Astrocyte of the cerebellum (primary cell): ENCODE data around the gene HPS1.

Experiments used
- DNase-seq: peaks from one replicate; pipeline ENCODE4 v3.0.0-alpha.2; 2011; ENCODE audit warnings: low read depth
- H3K4me3 ChIP-seq: 2 replicates; pipeline ENCODE4 v1.5.1; 2011; ENCODE audit warnings: mild to moderate bottlenecking, low read depth, low read length, moderate library complexity
- CTCF ChIP-seq: IDR thresholded peaks from 2 replicates; pipeline ENCODE4 v1.5.1; 2012; ENCODE audit warnings: low read length, low read depth, moderate library complexity, mild to moderate bottlenecking; ENCODE audit errors: missing control alignments
- in situ Hi-C: cut with HindIII; loops from 2 replicates; pipeline ENCODE4 v1.10.0; 2017; ENCODE audit warnings: low sequenced_read_pairs

HPS1 gene

GRCh38 chr10:98466861-98467505, 20.2 kb upstream of the HPS1 start:
- no peak for DNase-seq
- no peak overlapping the region for H3K4me3 ChIP-seq
- in situ Hi-C loops, result loop anchor here (25.0 kb wide), 3 partner anchors 230 to 1245 kb away; partner anchors contain the start of gene HPSE2
- TF ChIP-seq CTCF, result no peak

GRCh38 chr10:98465866-98466265, 19.1 kb upstream of the HPS1 start:
- DNase-seq, result no peak
- in situ Hi-C loops, result loop anchor here (25.0 kb wide), 3 partner anchors 229 to 1246 kb away; partner anchors contain the start of gene HPSE2
- TF ChIP-seq CTCF, result no peak
- H3K4me3 ChIP-seq, result no peak overlapping the region

- in situ Hi-C loops, result loop anchor here (25.0 kb wide), 3 partner anchors 227 to 1248 kb away; partner anchors contain the start of gene HPSE2
- no peak overlapping the region for H3K4me3 ChIP-seq
- no peak for TF ChIP-seq CTCF
- DNase-seq, result no peak
These were observed 17.4 kb upstream of the HPS1 start for GRCh38 chr10:98463976-98464754.

- in situ Hi-C loops, result loop anchor here (25.0 kb wide), 3 partner anchors 226 to 1249 kb away; partner anchors contain the start of gene HPSE2
- H3K4me3 ChIP-seq, result no peak overlapping the region
- no peak for TF ChIP-seq CTCF
- no peak for DNase-seq
These were observed 16.3 kb upstream of the HPS1 start for GRCh38 chr10:98463016-98463415.

GRCh38 chr10:98461500-98461842, 14.7 kb upstream of the HPS1 start:
- no peak for TF ChIP-seq CTCF
- H3K4me3 ChIP-seq, result no peak overlapping the region
- DNase-seq, result no peak
- in situ Hi-C loops, result loop anchor here (25.0 kb wide), 3 partner anchors 224 to 1251 kb away; partner anchors contain the start of gene HPSE2

- TF ChIP-seq CTCF, result no peak
- H3K4me3 ChIP-seq, result no peak overlapping the region
- in situ Hi-C loops, result loop anchor here (25.0 kb wide), 3 partner anchors 224 to 1251 kb away; partner anchors contain the start of gene HPSE2
- DNase-seq, result peak; percentile 78
These were observed 14.2 kb upstream of the HPS1 start for GRCh38 chr10:98460837-98461499.
